SK-N-SH (cell line): Measurements from ENCODE around the gene ABCA3.
"Not testable (repeated sequence)": the region's sequence is repeated elsewhere in the genome, so short reads cannot be mapped to it uniquely, and the experiment has no call there.

Source experiments
- CTCF ChIP-seq: fragments of 200-600 bp; sonication (generic); IDR thresholded peaks from 2 replicates; pipeline ENCODE4 v1.6.1; 2017; ENCODE audit warnings: antibody characterized with exemption, mild to moderate bottlenecking, moderate library complexity
- REST ChIP-seq: IDR thresholded peaks from 2 replicates; pipeline ENCODE4 v1.6.1; 2012; ENCODE audit warnings: mild to moderate bottlenecking, low read depth, low read length, moderate library complexity

- not testable (repeated sequence) for TF ChIP-seq REST, CTCF
Measured at GRCh38 chr16:2263026-2263425, 77.5 kb downstream of the ABCA3 start.
